Natural killer cell (primary cell): Measurements from ENCODE around the gene DUSP7. TPM values are rescaled to one million over a fixed set of nuclear protein-coding genes. Genes with fewer than 3 reads are reported as not detected.

Experiments
- ATAC-seq, 3 donors: fragments of 150-1000 bp in 2 of 3; fragments of 200-7000 bp in 1 of 3; cut with Tn5 transposase; 1 replicate in 1 of 3; 2 replicates in 2 of 3; pipeline ENCODE4 v1.10.0; 2021; ENCODE audit warnings: mild to moderate bottlenecking in 2 of 3, moderate library complexity in 2 of 3
- DNase-seq, 2 donors: peaks; one replicate each; pipeline versions ENCODE4 v3.0.0 to v3.0.0-alpha.2; 2013 to 2021; ENCODE audit warnings: mixed read lengths in 1 of 2
- H3K27ac ChIP-seq: one replicate; pipeline ENCODE4 v1.5.1; 2013; ENCODE audit warnings: mild to moderate bottlenecking, low read length
- H3K27me3 ChIP-seq: one replicate; pipeline ENCODE4 v1.6.1; 2013; ENCODE audit warnings: low read length; ENCODE audit not compliant: control insufficient read depth, insufficient read depth
- H3K36me3 ChIP-seq: one replicate; pipeline ENCODE4 v1.6.1; 2013; ENCODE audit warnings: low read length; ENCODE audit not compliant: control insufficient read depth, insufficient read depth
- H3K4me1 ChIP-seq: one replicate; pipeline ENCODE4 v1.6.1; 2013; ENCODE audit warnings: low read length; ENCODE audit not compliant: control insufficient read depth, insufficient read depth
- H3K4me3 ChIP-seq: one replicate; pipeline ENCODE4 v1.5.1; 2013; ENCODE audit warnings: low read length
- H3K9me3 ChIP-seq: one replicate; pipeline ENCODE4 v1.6.1; 2013; ENCODE audit warnings: low read length; ENCODE audit not compliant: control insufficient read depth, insufficient read depth
- H3K27ac Mint-ChIP-seq, 2 donors: one replicate each; pipeline ENCODE4 v1.8.0; 2022; ENCODE audit warnings: mild to moderate bottlenecking in 2 of 2, mixed read lengths in 2 of 2, moderate library complexity in 1 of 2
- H3K27me3 Mint-ChIP-seq, 2 donors: one replicate each; pipeline ENCODE4 v1.8.0; 2022; ENCODE audit warnings: low read depth in 2 of 2, mixed read lengths in 2 of 2
- H3K36me3 Mint-ChIP-seq: one replicate; pipeline ENCODE4 v1.8.0; 2022; ENCODE audit warnings: mixed read lengths
- H3K4me1 Mint-ChIP-seq, 2 donors: one replicate each; pipeline ENCODE4 v1.8.0; 2022; ENCODE audit warnings: mixed read lengths in 2 of 2
- H3K4me3 Mint-ChIP-seq: one replicate; pipeline ENCODE4 v1.8.0; 2022; ENCODE audit warnings: mild to moderate bottlenecking, moderate library complexity, mixed read lengths
- H3K9me3 Mint-ChIP-seq, 2 donors: one replicate each; pipeline ENCODE4 v1.8.0; 2022; ENCODE audit warnings: mixed read lengths in 2 of 2
- CTCF ChIP-seq: fragments of 200-600 bp; IDR thresholded peaks from one replicate; pipeline ENCODE4 v1.8.0; 2022; ENCODE audit warnings: antibody characterized with exemption
- WGBS: methylation state at CpG from one replicate; pipeline ENCODE4 v1.1.7; 2013; ENCODE audit warnings: missing lambda C conversion rate; ENCODE audit not compliant: insufficient coverage; 5-methylcytosine and 5-hydroxymethylcytosine counted together
- intact Hi-C: fragments of 100-400 bp; cut with micrococcal nuclease; formaldehyde crosslinking; loops from one replicate; pipeline ENCODE4 v1.14.2; 2022
- total RNA-seq, 4 donors: library from RNA; stranded (reverse); fragments of 120-200 nt in 1 of 4; gene quantifications; one replicate each; pipeline versions ENCODE4 v1.2.3 to v1.2.4, GENCODE V29; 2013 to 2022

DUSP7 gene
- total RNA-seq, 3 donors from 2014 or later (not counting 1 experiment from before 2014, with no cell fraction given), result 8.7 to 17.4 (median 11.6) TPM

- DNase-seq, result peak in 1 of 2 donors; percentile 52
- Mint-ChIP-seq H3K27me3 (peaks cover 0 to 2% of the 10 kb centered on the region in 2 donors), H3K36me3 (no peaks in the 10 kb centered on the region), H3K4me3 (peak overlapping the region; percentile 93), H3K9me3 (no peaks in the 10 kb centered on the region), H3K27ac (peak overlapping the region; percentile 91 to 94), H3K4me1 (peaks cover 38 to 61% of the 10 kb centered on the region in 2 donors)
- H3K36me3 ChIP-seq, result peaks cover 22% of the 10 kb centered on the region
- intact Hi-C loops, result loop anchor here (5.0 kb wide), 2 partner anchors 53 to 67 kb away; no protein-coding TSS in a partner anchor
- H3K27me3 ChIP-seq, result no peaks in the 10 kb centered on the region
- H3K4me3 ChIP-seq, result peak overlapping the region; percentile 73
- WGBS, result 5% methylated on average over 26 of the region's 26 CpGs
- H3K27ac ChIP-seq, result peak overlapping the region; percentile 81
- peaks cover 68% of the 10 kb centered on the region for H3K4me1 ChIP-seq
- no peak for ATAC-seq
- H3K9me3 ChIP-seq, result no peaks in the 10 kb centered on the region
- no peak for TF ChIP-seq CTCF
Observed at GRCh38 chr3:52054661-52055511, 1.5 kb downstream of the DUSP7 start.

- peak in 1 of 2 donors; percentile 59 for DNase-seq
- H3K36me3 ChIP-seq, result peaks cover 32% of the 10 kb centered on the region
- peak overlapping the region; percentile 81 for H3K27ac ChIP-seq
- H3K27me3 ChIP-seq, result no peaks in the 10 kb centered on the region
- no peaks in the 10 kb centered on the region for H3K9me3 ChIP-seq
- 70% methylated on average over 30 of the region's 31 CpGs for WGBS
- H3K4me1 ChIP-seq, result peaks cover 77% of the 10 kb centered on the region
- H3K9me3 Mint-ChIP-seq, result no peaks in the 10 kb centered on the region
- peak overlapping the region; percentile 91 to 94 for H3K27ac Mint-ChIP-seq
- no peaks in the 10 kb centered on the region for H3K27me3 Mint-ChIP-seq
- H3K4me1 Mint-ChIP-seq, result peaks cover 42 to 70% of the 10 kb centered on the region in 2 donors
- H3K36me3 Mint-ChIP-seq, result no peaks in the 10 kb centered on the region
- peak overlapping the region; percentile 93 for H3K4me3 Mint-ChIP-seq
- intact Hi-C loops, result loop anchor here (5.0 kb wide), 2 partner anchors 51 to 69 kb away; no protein-coding TSS in a partner anchor
- TF ChIP-seq CTCF, result no peak
- no peak for ATAC-seq
- H3K4me3 ChIP-seq, result peak overlapping the region; percentile 14
Observed at GRCh38 chr3:52053307-52054304, 2.8 kb downstream of the DUSP7 start.

GRCh38 chr3:52052831-52053306 is 3.5 kb downstream of the DUSP7 start:
- Mint-ChIP-seq H3K4me1 (peaks cover 42 to 70% of the 10 kb centered on the region in 2 donors), H3K27ac (peak overlapping the region; percentile 91 to 94), H3K36me3 (no peaks in the 10 kb centered on the region), H3K27me3 (no peaks in the 10 kb centered on the region), H3K9me3 (no peaks in the 10 kb centered on the region), H3K4me3 (peak overlapping the region; percentile 93)
- no peak for TF ChIP-seq CTCF
- Histone ChIP-seq H3K4me3 (peak overlapping the region; percentile 14), H3K27me3 (no peaks in the 10 kb centered on the region), H3K4me1 (peaks cover 79% of the 10 kb centered on the region), H3K9me3 (no peaks in the 10 kb centered on the region), H3K36me3 (peaks cover 35% of the 10 kb centered on the region), H3K27ac (peak overlapping the region; percentile 81)
- intact Hi-C loops, result loop anchor here (5.0 kb wide), 2 partner anchors 51 to 69 kb away; no protein-coding TSS in a partner anchor
- DNase-seq (peak in 1 of 2 donors; percentile 67), ATAC-seq (no peak)
- WGBS, result 3% methylated on average over 10 of the region's 10 CpGs
